Measurements from ENCODE around the gene BRWD1. TPM values are rescaled to one million over a fixed set of nuclear protein-coding genes. Genes with fewer than 3 reads are reported as not detected.
A peak's percentile ranks its signal among the peaks of the same experiment; 100 is the strongest.

BRWD1 gene
- total and polyA plus RNA-seq, 2 of the 13 experiments (the other 11 are each of a cell fraction or from before 2014, with no cell fraction given) = 13.9 to 28.0 TPM

GRCh38 chr21:39349211-39350093 is 36.0 kb upstream of the BRWD1 start (continued):
- TF ChIP-seq ZNF205 (CRISPR knock-in tag; IDR thresholded peaks at IDR 0.05) (peak; percentile 39; the same call in 1 of the 2 replicates), TEAD3 (CRISPR knock-in tag; optimal IDR thresholded peaks at IDR 0.05; ENCODE audit: borderline replicate concordance) (peak; percentile 20), ZSCAN12 (CRISPR knock-in tag; IDR thresholded peaks at IDR 0.05) (no peak), ZNF101 (CRISPR knock-in tag; IDR thresholded peaks at IDR 0.05; ENCODE audit: borderline replicate concordance, low read depth) (0 out of 2 replicates have a peak, but pooled peaks have one; percentile 35), ASH2L (IDR thresholded peaks at IDR 0.05; ENCODE audit: insufficient read length, low read depth, low read length) (peak; percentile 46), HOXA7 (CRISPR knock-in tag; IDR thresholded peaks at IDR 0.05) (no peak)

- intact Hi-C loops (cut with micrococcal nuclease; ENCODE audit: unreplicated experiment) (loop anchor here (1.0 to 2.0 kb wide), 2 partner anchors 36 to 40 kb away; partner anchors contain the start of gene BRWD1), in situ Hi-C loops (cut with HindIII; ENCODE audit: extremely low pct_ligation_motif_present, low pct_unique_long_range_greater_than_20kb) (loop anchor here (5.0 to 10.0 kb wide), 2 partner anchors 39 to 96 kb away; partner anchors contain the start of gene LCA5L)
- WGBS (ENCODE audit: low lambda C conversion rate) = no CpG with 5 or more reads among the region's 116 CpGs
- BruUV-seq (replicated peaks) = no TSS peak
- Histone ChIP-seq H3K9me3 (ENCODE audit: low read length) (no peaks in the 10 kb centered on the region), H2AFZ (ENCODE audit: low read length) (peak within 1 kb of the TSS; percentile 82), H3K4me3 (replicated peaks in 1 of 3; ENCODE audit: insufficient read depth in 1 of 3, low read depth in 2 of 3, low read length in 3 of 3) (peak within 1 kb of the TSS; percentile 97 to 99 (median 98)), H3K27ac (ENCODE audit: extremely low read length, insufficient read depth, low read length) (peak within 1 kb of the TSS; percentile 96), H3K4me2 (ENCODE audit: low read depth, low read length) (peak within 1 kb of the TSS; percentile 86), H3K36me3 (replicated peaks in 1 of 2; ENCODE audit: control insufficient read depth in 1 of 2, insufficient read depth in 2 of 2, low read length in 2 of 2) (peaks cover 2 to 21% of the 10 kb centered on the region in 2 experiments; a peak in 4 of 5 replicates), H3K4me1 (ENCODE audit: insufficient read depth, low read length) (peaks cover 40% of the 10 kb centered on the region), H4K20me1 (ENCODE audit: insufficient read depth, low read length) (peaks cover 11% of the 10 kb centered on the region), H3K79me2 (ENCODE audit: insufficient read depth, low read length) (peaks cover 41% of the 10 kb centered on the region), H3K27me3 (ENCODE audit: control insufficient read depth in 1 of 2, insufficient read depth in 2 of 2, low read length in 2 of 2) (no peaks in the 10 kb centered on the region; a peak in 1 of 5 replicates), H3K9ac (ENCODE audit: insufficient read depth, low read depth, low read length) (peak within 1 kb of the TSS; percentile 94)
- CTCF ChIA-PET (ENCODE audit: low intra/inter-chr PET ratio, low total read pairs) = no interaction called here
- peak; percentile 73 for DNase-seq (ENCODE audit: low spot score)
- POLR2A ChIA-PET = interaction anchor here (1.0 to 4.1 kb wide), 14 partner anchors 10 to 165 kb away, joined by 3 to 38 read pairs (median 5); partner anchors contain the start of genes BRWD1 and PSMG1
- no peak for FAIRE-seq
- ATAC-seq = peak; percentile 60
- TF ChIP-seq DR1 (CRISPR knock-in tag; IDR thresholded peaks at IDR 0.05) (no peak), PHF8 (CRISPR knock-in tag; IDR thresholded peaks at IDR 0.05) (peak; percentile 68), ZBTB2 (CRISPR knock-in tag; IDR thresholded peaks at IDR 0.05; ENCODE audit: low read depth) (peak; percentile 94), ZNF572 (CRISPR knock-in tag; IDR thresholded peaks at IDR 0.05) (no peak), ZNF142 (CRISPR knock-in tag; IDR thresholded peaks at IDR 0.05) (peak; percentile 93), POLR2A (IDR thresholded peaks at IDR 0.05; ENCODE audit: insufficient read depth in 1 of 2, low read depth in 2 of 2, low read length in 2 of 2) (peak in 1 of 2 experiments; percentile 77; a peak in 2 of 4 replicates)
These were observed 35.2 kb upstream of the BRWD1 start, which contains the start of gene HMGN1 for GRCh38 chr21:39348355-39349210. HMGN1 (minus strand) TSS chr21:39349088; CDS start chr21:39348917, 171 bp downstream.
